PFSK-1 (cell line): ENCODE data around the gene FUT8.

ENCODE experiments used
- FOXP2 ChIP-seq: optimal IDR thresholded peaks from 2 replicates; pipeline ENCODE3; 2011; ENCODE audit warnings: borderline replicate concordance, control low read depth, inconsistent platforms; ENCODE audit not compliant: insufficient read depth; ENCODE audit errors: extremely low read length, extremely low read depth
- POLR2AphosphoS5 ChIP-seq: IDR thresholded peaks from 2 replicates; pipeline ENCODE4 v1.6.1; 2012; ENCODE audit warnings: low read depth, mild to moderate bottlenecking, control low read depth, low read length, moderate library complexity
- SIN3A ChIP-seq: IDR thresholded peaks from 2 replicates; pipeline ENCODE4 v1.6.1; 2012; ENCODE audit warnings: mild to moderate bottlenecking, low read length, moderate library complexity, borderline replicate concordance; ENCODE audit not compliant: insufficient read depth
- TAF1 ChIP-seq: IDR thresholded peaks from 2 replicates; pipeline ENCODE4 v1.6.1; 2012; ENCODE audit warnings: low read length, control low read depth, borderline replicate concordance; ENCODE audit not compliant: insufficient read depth
- TF ChIP-seq, protein P1 (sequence below), 2 experiments: IDR thresholded peaks; 2 replicates each; pipeline versions ENCODE4 v1.6.1 to v1.8.0; 2011 to 2012; ENCODE audit warnings: low read depth in 2 of 2, low read length in 2 of 2, control low read depth in 1 of 2, inconsistent platforms in 1 of 2, mild to moderate bottlenecking in 1 of 2, moderate library complexity in 1 of 2; ENCODE audit not compliant: insufficient read depth in 1 of 2

Gene FUT8

DNA sequence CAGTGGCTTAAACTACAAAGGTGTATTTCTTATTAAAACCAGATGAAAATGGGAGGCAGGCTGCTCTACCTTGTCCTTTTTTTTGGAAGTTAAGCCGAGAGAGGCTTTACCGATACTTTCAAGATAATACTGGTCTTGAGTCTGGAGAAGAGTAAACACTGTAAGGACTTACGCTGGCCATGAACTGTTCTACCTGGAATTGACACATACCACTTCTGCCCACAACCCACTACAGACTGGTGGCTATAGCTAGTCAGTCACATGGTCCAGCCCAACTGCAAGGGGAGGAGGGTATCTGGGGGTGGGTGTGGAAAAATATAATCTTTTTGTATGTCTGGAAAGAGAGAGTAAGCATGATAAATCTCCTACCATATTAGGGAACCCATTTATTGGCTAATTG, 4.4 kb upstream of the FUT8 start:
- TF ChIP-seq POLR2AphosphoS5 (no peak), TAF1 (no peak), SIN3A (no peak)

DNA sequence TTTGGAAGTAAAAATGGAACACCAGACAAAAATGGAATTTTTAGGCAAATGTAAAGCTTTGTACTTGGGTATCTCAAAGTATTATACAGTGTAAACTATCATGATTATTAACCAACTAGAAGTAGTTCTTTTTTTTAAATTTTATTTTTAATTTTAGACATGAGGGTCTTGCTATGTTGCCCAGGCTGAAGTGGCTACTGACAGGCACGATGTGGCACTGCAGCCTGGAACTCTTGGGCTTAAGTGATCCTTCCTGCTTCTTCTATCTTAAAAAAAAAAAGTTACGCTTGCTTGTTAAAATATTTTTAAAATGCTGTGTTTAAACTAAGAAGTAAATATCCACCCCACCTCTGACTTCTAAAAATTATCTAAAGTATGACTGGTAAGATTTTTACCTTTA, 1.9 kb upstream of the FUT8 start:
- TF ChIP-seq POLR2AphosphoS5 (no peak), SIN3A (no peak), TAF1 (no peak), FOXP2 (no peak)
- TF ChIP-seq, protein P1, sequence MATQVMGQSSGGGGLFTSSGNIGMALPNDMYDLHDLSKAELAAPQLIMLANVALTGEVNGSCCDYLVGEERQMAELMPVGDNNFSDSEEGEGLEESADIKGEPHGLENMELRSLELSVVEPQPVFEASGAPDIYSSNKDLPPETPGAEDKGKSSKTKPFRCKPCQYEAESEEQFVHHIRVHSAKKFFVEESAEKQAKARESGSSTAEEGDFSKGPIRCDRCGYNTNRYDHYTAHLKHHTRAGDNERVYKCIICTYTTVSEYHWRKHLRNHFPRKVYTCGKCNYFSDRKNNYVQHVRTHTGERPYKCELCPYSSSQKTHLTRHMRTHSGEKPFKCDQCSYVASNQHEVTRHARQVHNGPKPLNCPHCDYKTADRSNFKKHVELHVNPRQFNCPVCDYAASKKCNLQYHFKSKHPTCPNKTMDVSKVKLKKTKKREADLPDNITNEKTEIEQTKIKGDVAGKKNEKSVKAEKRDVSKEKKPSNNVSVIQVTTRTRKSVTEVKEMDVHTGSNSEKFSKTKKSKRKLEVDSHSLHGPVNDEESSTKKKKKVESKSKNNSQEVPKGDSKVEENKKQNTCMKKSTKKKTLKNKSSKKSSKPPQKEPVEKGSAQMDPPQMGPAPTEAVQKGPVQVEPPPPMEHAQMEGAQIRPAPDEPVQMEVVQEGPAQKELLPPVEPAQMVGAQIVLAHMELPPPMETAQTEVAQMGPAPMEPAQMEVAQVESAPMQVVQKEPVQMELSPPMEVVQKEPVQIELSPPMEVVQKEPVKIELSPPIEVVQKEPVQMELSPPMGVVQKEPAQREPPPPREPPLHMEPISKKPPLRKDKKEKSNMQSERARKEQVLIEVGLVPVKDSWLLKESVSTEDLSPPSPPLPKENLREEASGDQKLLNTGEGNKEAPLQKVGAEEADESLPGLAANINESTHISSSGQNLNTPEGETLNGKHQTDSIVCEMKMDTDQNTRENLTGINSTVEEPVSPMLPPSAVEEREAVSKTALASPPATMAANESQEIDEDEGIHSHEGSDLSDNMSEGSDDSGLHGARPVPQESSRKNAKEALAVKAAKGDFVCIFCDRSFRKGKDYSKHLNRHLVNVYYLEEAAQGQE (IDR thresholded peaks at IDR 0.05; ENCODE audit: insufficient read depth in 1 of 2, low read depth in 2 of 2, low read length in 2 of 2): no peak

DNA sequence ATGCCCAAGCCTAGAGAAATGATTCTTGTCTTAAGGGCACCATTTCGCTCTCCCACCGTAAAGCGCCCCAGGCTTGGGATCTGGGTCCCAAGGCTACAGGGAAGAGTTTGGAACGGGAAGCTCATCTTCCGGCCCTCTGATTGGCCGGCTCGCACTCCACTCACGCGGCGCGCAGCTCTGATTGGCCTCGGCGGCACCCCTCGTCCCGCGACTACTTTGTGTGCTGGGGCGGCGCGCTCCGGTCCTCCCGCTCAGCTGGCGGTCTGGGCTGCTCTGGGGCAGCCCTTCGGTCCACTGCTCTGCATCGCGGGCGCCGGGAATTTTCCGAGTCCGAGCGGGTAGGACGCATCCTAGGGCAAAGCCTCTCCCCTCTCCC, 886 bp upstream of the FUT8 start:
- no peak for TF ChIP-seq TAF1
- TF ChIP-seq, protein P1 (IDR thresholded peaks at IDR 0.05; ENCODE audit: insufficient read depth in 1 of 2, low read depth in 2 of 2, low read length in 2 of 2): no peak
- no peak for TF ChIP-seq POLR2AphosphoS5
- no peak for TF ChIP-seq SIN3A
- no peak for TF ChIP-seq FOXP2

DNA sequence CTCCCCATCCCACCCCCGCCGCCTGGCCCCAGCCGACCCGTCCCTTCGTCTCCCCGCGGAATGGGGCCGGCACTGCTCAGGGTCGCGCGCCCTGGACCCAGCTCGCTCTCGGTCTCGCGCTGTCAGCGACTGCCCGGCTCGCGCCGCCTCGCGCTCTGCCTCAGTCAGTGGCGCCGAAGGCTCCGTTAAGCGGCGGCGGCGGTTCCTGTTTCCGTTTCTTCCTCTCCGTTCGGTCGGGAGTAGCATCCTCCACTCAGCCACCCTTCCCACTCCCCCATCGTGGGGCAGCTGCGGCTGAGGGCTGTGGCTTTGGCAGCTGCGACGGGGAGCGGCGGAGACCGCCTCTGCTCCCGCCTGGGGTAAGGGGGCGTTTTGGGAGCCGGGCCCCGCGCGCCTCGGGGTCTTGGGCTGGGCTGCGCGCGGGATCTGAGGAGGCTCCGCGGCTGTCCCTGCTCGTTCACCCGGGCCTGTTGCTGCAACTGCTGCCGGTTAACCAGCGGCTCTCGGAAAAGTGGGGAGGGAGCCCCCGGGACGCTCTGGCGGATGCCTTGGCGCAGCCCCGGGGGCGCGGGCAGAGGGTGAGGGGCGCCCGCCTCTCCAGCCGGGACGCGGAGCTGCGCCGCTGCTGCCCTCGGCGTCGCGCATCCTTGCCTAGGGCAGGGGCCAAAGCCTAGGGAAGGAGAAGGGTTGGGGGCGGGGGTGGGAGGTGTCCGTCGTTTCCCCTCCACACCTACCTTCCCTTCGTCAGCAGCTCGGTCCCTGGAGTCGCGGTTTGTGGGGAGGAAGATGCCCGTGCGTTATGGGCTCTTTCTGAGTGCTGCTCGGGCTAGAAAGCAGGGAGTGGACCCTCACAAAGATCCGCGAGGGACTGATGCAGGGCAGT, 567 bp downstream of the FUT8 start:
- TF ChIP-seq SIN3A: no peak

DNA sequence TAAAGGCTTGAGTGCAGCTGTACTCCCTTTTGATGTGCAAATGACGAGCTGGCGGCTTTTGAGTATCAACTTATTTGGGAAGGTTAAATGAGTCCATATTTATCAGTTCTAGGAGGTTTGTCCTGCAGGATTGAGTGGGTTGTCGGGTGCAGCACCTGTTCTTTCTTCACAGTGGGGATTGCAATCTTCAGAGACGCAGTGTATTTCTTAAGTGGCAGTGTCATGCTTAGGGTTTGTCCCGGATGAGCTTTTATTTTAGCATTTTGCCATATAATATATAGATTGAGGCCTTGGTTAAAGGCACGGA, 1.2 kb downstream of the FUT8 start:
- TF ChIP-seq, protein P1 (IDR thresholded peaks at IDR 0.05; ENCODE audit: insufficient read depth in 1 of 2, low read depth in 2 of 2, low read length in 2 of 2): no peak
- TF ChIP-seq FOXP2 (no peak), TAF1 (no peak), POLR2AphosphoS5 (no peak), SIN3A (no peak)

DNA sequence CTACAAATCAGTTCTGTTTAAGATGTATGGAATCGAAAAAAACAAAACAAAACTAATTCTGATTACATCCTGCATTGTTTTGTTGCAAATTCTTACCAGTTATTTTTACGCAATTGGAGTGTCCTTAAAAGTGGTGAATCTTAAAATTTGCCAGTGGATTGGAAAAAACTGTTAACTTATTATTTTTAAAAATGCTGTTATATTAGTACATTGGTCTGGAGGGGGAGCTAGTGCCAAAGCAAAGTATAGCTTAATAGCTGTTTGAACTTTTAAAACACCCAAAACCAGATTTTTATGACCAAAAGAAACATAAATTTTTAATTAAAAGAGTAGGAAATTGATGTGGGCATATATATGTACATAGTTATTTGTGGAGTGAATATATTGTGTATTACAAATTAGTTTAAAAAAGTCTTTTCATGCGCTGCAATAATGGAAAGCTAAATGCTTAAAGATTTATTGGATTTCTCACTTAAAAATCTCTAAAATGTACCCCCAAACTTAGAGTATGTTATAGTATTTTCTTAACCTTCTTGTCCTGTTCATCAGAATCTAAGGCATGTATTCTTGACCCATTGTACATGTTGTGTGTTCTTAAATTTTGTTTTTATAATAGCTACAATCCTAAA, 2.5 kb downstream of the FUT8 start:
- TF ChIP-seq POLR2AphosphoS5 (no peak), SIN3A (no peak), FOXP2 (no peak), TAF1 (no peak)
- TF ChIP-seq, protein P1 (IDR thresholded peaks at IDR 0.05; ENCODE audit: insufficient read depth in 1 of 2, low read depth in 2 of 2, low read length in 2 of 2): no peak
